Activated naive CD4-positive, alpha-beta T cell treated with anti-CD3 and anti-CD28 coated beads for 36 hours (primary cell): ENCODE data around the gene LRRC63. TPM values are rescaled to one million over a fixed set of nuclear protein-coding genes. Genes with fewer than 3 reads are reported as not detected.
"Not testable (repeated sequence)": the region's sequence is repeated elsewhere in the genome, so short reads cannot be mapped to it uniquely, and the experiment has no call there.

Experiments
- CTCF ChIA-PET: fragments of 350-600 bp; sonication (Branson Sonifier 250); formaldehyde crosslinking; loops from one replicate; lab custom pipeline; 2021; ENCODE audit warnings: antibody characterized with exemption; lab: Charles Lee
- DNase-seq: peaks from one replicate; pipeline ENCODE4 v3.0.0-alpha.2; 2020
- H3K27ac Mint-ChIP-seq: one replicate; pipeline ENCODE4 v1.8.0; 2021; ENCODE audit warnings: mild to moderate bottlenecking, mixed read lengths
- H3K27me3 Mint-ChIP-seq: one replicate; pipeline ENCODE4 v1.8.0; 2021; ENCODE audit warnings: low read depth, mixed read lengths
- H3K36me3 Mint-ChIP-seq: one replicate; pipeline ENCODE4 v1.8.0; 2021; ENCODE audit warnings: low read depth, mixed read lengths
- H3K4me1 Mint-ChIP-seq: one replicate; pipeline ENCODE4 v1.8.0; 2021; ENCODE audit warnings: low read depth, mixed read lengths
- H3K4me3 Mint-ChIP-seq: one replicate; pipeline ENCODE4 v1.8.0; 2021; ENCODE audit warnings: mild to moderate bottlenecking, moderate library complexity, mixed read lengths
- H3K9me3 Mint-ChIP-seq: one replicate; pipeline ENCODE4 v1.8.0; 2021; ENCODE audit warnings: mixed read lengths
- intact Hi-C: fragments of 100-400 bp; cut with micrococcal nuclease; formaldehyde crosslinking; loops from one replicate; pipeline ENCODE4 v1.15.1; 2023
- total RNA-seq, 2 experiments: library from RNA; stranded (reverse); gene quantifications; one replicate each; pipeline ENCODE4 v1.2.3, GENCODE V29; 2021

The LRRC63 gene
- total RNA-seq, 2 experiments from 2014 or later: 0.24 to 0.32 TPM

DNA sequence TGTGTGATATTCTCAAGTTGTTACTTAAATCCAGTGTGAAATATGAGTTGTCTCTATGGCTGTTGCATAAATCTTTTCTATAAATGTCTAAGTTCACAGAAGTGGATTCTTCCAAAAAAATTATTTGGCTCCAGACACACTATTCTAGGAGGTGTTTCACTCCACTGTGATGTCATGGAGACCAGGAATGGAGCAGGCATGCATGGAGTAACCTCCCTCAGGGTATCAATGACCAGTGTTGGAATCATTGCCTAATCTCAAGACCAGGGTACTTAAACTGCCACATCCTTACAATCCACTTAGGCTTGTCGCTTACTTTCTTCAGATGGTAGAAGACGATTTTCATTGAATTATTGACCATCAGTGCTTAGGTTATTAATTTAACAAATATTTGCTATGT, 55.4 kb downstream of the LRRC63 start:
- no peak overlapping the region for H3K27ac Mint-ChIP-seq
- H3K4me3 Mint-ChIP-seq: no peak overlapping the region
- DNase-seq: no peak
- no peaks in the 10 kb centered on the region for H3K4me1 Mint-ChIP-seq
- intact Hi-C loops: no loop called here
- H3K36me3 Mint-ChIP-seq: no peaks in the 10 kb centered on the region
- H3K9me3 Mint-ChIP-seq: no peaks in the 10 kb centered on the region
- CTCF ChIA-PET: no interaction called here
- peaks cover 1% of the 10 kb centered on the region for H3K27me3 Mint-ChIP-seq

DNA sequence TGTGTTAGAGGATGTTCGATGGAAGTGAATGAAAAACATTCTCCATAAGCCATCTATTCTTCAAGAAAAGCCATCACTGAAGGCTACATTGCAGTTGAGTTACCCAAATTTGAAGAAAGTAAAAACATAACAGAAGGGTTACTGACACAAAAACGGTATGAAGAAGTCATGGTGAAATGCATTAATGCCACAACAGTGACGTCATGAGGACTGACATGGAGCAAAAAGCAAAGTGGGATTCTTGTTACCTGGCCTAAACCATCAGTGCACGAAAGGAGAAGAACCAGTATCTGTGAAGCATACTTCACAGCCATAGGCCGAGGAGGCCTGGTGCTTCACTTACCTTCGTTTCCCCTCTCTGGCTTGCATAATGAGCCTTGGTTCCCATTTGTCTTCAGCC, 58.7 kb downstream of the LRRC63 start:
- no peaks in the 10 kb centered on the region for H3K27me3 Mint-ChIP-seq
- intact Hi-C loops: no loop called here
- no peak overlapping the region for H3K27ac Mint-ChIP-seq
- no peaks in the 10 kb centered on the region for H3K9me3 Mint-ChIP-seq
- no peak for DNase-seq
- no peaks in the 10 kb centered on the region for H3K36me3 Mint-ChIP-seq
- H3K4me3 Mint-ChIP-seq: no peak overlapping the region
- H3K4me1 Mint-ChIP-seq: no peaks in the 10 kb centered on the region
- CTCF ChIA-PET: no interaction called here

DNA sequence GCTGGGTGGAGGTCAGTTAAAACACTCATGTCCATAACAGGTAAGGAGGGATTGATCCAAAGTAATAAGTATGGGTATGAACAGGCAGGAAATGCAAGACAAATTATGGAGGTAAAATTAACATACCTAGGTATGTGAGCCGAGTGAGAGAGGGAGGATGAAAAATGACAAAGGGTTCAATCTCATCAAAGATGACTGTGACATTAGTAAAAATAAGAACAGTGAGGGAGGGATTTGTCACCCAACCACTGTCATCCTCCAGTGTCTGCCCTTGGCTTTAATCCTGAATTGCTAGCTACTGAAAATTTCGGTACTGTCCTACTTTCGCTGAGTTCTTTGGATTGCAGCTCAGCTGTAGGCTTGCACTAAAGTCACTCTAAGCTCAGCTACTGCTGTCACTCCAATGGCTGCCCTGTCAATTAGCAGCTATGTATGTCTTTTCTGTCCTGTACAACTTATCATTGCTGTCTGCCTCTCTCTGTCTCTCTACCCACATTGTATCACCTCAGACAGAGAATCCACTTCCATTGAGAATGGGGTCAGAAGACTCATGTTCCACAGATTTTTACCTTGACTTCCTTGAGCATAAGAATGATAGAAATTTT, 62.5 kb downstream of the LRRC63 start:
- Mint-ChIP-seq H3K4me1 (no peaks in the 10 kb centered on the region), H3K27me3 (no peaks in the 10 kb centered on the region), H3K9me3 (no peaks in the 10 kb centered on the region), H3K27ac (no peak overlapping the region), H3K4me3 (no peak overlapping the region), H3K36me3 (no peaks in the 10 kb centered on the region)
- CTCF ChIA-PET: interaction anchor here (0.8 to 2.1 kb wide), 3 partner anchors 16 to 122 kb away, joined by 3 to 4 read pairs (median 3); no protein-coding TSS in a partner anchor
- intact Hi-C loops: no loop called here
- no peak for DNase-seq

DNA sequence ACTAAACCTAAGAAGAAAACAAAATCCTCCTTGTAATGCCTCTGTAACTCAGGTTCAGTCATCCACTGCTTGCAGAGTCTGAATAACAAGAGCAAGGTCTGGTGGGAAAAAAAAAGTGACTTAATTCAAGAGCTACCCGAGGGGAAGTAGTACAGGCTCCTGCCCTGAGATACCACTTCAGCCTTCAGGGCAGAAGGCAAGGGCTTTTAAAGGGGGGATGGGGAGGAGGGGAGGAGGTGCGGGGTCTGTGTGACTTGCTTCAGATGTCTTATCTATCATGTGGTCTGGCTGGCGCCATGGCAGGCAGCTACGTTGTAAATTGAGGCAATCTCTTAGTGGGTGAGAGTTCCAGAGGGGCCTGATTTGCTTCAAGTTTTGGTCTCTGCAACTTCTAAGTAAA, 66.7 kb downstream of the LRRC63 start:
- Mint-ChIP-seq H3K4me3 (no peak overlapping the region), H3K4me1 (no peaks in the 10 kb centered on the region), H3K27ac (no peak overlapping the region), H3K27me3 (no peaks in the 10 kb centered on the region), H3K36me3 (no peaks in the 10 kb centered on the region), H3K9me3 (no peaks in the 10 kb centered on the region)
- intact Hi-C loops: no loop called here
- CTCF ChIA-PET: interaction anchor here (0.6 to 1.2 kb wide), 2 partner anchors 35 to 43 kb away, joined by 3 read pairs; no protein-coding TSS in a partner anchor
- no peak for DNase-seq

DNA sequence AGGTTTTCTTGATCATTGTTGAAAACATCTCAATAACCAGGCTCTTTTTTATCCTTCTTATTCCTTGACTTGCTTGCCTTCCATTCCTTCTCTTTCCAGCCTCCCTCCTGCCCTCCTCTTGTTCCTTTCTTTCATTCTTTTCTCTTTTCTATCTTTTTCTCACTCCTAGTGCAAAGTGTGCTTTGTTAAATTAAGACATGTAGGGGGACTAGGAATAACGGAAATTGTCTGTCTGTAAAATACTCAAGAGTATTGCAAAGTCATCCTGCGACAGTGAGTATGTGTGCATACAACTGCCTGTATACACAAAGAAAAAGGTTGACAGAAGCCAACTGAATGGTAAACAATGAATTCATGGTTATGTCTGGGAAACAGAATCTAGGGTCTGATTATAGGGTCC, 70.1 kb downstream of the LRRC63 start:
- no peaks in the 10 kb centered on the region for H3K27me3 Mint-ChIP-seq
- no peaks in the 10 kb centered on the region for H3K4me1 Mint-ChIP-seq
- H3K36me3 Mint-ChIP-seq: no peaks in the 10 kb centered on the region
- H3K27ac Mint-ChIP-seq: no peak overlapping the region
- intact Hi-C loops: no loop called here
- H3K4me3 Mint-ChIP-seq: no peak overlapping the region
- DNase-seq: no peak
- CTCF ChIA-PET: interaction anchor here (1.3 kb wide), 1 partner anchor 40 kb away, joined by 5 read pairs; no protein-coding TSS in a partner anchor
- no peaks in the 10 kb centered on the region for H3K9me3 Mint-ChIP-seq

DNA sequence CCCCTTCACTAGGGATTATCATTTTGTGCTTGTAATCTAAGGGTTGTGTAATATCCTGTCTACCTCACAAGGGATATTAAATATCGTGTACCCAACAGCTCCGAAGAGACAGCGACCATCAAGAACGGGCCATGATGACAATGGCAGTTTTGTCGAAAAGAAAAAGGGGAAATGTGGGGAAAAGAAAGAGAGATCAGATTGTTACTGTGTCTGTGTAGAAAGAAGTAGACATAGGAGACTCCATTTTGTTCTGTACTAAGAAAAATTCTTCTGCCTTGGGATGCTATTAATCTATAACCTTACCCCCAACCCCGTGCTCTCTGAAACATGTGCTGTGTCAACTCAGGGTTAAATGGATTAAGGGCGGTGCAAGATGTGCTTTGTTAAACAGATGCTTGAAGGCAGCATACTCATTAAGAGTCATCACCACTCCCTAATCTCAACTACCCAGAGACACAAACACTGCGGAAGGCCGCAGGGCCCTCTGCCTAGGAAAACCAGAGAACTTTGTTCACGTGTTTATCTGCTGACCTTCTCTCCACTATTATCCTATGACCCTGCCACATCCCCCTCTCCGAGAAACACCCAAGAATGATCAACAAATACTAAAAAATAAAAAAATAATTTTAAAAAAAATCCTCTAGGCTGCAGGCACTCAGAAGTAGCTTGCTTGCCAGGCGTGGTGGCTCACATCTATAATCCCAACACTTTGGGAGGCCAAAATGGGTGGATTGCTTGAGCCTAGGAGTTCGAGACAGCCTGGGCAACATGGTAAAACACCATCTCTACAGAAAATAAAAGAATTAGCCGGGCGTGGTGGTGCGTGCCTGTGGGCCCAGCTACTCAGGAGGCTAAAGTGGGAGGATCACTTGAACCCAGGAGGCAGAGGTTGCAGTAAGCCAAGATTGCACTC, 72.4 kb downstream of the LRRC63 start:
- CTCF ChIA-PET: interaction anchor here (1.4 kb wide), 1 partner anchor 11 kb away, joined by 4 read pairs; no protein-coding TSS in a partner anchor
- H3K27me3 Mint-ChIP-seq, DNase-seq, H3K36me3 Mint-ChIP-seq, H3K4me3 Mint-ChIP-seq, intact Hi-C loops, H3K27ac Mint-ChIP-seq, H3K9me3 Mint-ChIP-seq, H3K4me1 Mint-ChIP-seq: not testable (repeated sequence)

DNA sequence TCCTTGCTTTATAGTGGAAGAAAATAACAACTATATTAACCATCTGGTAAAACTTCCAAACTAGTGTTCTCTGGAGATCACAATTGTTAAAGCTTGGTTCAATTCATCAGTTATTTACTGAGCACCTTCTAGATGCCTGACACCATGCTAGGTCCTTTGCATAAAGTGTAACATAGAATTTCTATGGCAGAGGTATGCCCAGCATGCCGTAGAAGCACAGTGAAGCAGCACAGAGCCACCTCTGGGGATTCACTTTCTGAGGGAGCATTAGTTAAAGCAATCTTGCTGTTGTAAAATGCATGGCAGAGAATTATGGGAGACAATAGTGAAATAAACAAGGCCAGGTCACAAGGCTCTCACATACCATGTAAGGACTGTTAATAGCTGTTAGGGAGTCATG, 75.2 kb downstream of the LRRC63 start:
- no peak overlapping the region for H3K4me3 Mint-ChIP-seq
- no peaks in the 10 kb centered on the region for H3K9me3 Mint-ChIP-seq
- no peak for DNase-seq
- peaks cover 13% of the 10 kb centered on the region for H3K4me1 Mint-ChIP-seq
- H3K27me3 Mint-ChIP-seq: no peaks in the 10 kb centered on the region
- no peak overlapping the region for H3K27ac Mint-ChIP-seq
- H3K36me3 Mint-ChIP-seq: no peaks in the 10 kb centered on the region
- CTCF ChIA-PET: interaction anchor here (1.2 kb wide), 1 partner anchor 13 kb away, joined by 3 read pairs; no protein-coding TSS in a partner anchor
- intact Hi-C loops: no loop called here

DNA sequence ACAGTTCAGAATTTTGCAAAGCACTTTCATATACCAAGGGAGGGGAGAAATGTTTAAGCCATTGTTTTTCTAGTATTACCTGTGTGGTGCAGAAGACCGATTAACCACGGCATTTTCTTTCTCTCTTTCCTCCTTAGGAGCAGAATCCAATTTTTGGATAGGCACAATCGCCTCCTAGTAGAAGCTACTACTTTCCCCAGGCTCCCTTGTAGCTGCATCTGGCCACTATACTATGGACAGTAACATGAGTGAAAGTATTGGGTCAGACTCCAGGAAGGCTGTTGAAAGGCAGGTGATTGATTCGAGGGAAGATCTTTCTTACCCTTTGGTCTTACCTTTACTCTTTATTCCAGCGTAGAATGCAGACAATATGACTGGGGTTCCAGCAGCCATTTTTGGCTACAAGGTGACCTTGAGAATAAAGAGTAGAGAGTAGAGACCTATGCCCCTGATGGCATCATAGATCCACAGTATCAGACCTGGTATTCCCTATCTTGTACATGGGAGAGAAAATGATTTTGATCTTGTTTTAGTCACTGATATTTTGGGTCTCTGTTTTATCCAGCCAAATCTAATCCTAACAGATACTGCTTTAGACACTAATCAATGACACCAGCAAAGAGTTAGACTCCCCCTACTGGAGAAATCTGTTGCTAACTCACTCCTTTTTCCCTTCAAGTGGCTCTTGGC, 77.0 kb downstream of the LRRC63 start:
- CTCF ChIA-PET: interaction anchor here (0.7 to 3.7 kb wide), 14 partner anchors 9 to 247 kb away, joined by 3 to 19 read pairs (median 4); no protein-coding TSS in a partner anchor
- Mint-ChIP-seq H3K4me1 (peaks cover 17% of the 10 kb centered on the region), H3K36me3 (no peaks in the 10 kb centered on the region), H3K27ac (no peak overlapping the region), H3K27me3 (no peaks in the 10 kb centered on the region), H3K4me3 (no peak overlapping the region), H3K9me3 (no peaks in the 10 kb centered on the region)
- DNase-seq: no peak
- intact Hi-C loops: loop anchor here (1.0 to 2.0 kb wide), 7 partner anchors 33 to 665 kb away; partner anchors contain the start of gene LRRC63

DNA sequence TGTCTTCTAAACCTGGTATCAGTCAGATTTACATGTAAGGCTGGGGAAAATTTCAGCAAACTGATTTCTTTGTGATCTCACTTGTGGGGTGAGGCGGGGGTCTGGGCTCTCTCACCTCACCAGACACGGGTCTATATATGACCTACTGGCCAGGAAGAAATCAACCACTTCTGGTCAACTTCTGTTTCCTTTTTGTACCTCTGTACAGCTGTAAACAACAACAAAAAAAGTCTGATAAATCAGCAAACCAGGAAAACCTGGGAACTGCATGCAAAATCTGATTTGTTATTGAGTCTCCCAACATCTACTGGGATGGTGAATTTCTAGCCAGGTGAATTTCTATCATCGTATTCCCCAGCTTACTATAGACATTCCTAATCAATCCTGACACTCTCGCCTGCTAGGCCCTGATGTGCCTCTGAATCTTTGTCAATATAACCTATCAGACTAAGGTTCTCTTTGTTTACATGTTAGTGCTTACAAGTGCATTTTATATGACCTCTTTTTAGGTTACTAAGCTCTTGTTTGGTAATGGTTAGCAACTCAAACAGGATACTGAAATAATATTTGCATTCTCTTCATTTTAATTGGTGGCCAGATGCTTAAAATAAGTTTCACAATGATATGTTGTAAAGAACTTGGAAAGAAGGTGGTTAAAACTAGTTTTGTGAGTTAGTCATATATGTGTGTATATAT, 77.7 kb downstream of the LRRC63 start:
- Mint-ChIP-seq H3K4me3 (no peak overlapping the region), H3K27ac (no peak overlapping the region)
- intact Hi-C loops: loop anchor here (1.0 to 2.0 kb wide), 6 partner anchors 32 to 666 kb away; partner anchors contain the start of gene LRRC63

DNA sequence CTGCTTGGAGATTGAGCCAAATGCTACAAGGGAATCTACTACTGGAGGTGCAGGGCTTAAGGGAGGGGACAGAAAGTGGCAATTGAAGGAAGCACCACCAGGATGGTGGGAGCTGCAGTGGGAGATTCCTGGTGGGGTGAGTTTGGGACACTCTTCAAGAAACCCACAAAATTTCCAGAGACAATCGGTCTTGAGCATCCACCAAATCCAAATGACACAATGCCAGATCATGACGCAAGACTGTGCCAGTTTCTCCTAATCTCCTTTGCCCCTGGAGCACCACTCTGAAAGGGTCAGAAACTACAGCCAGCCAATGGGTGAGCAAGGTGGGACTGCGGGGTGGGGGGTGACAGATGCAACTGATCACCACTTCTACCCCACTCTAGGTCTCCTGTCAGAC, 78.7 kb downstream of the LRRC63 start:
- CTCF ChIA-PET: interaction anchor here (0.6 to 3.7 kb wide), 7 partner anchors 11 to 141 kb away, joined by 3 to 19 read pairs (median 4); no protein-coding TSS in a partner anchor
- no peaks in the 10 kb centered on the region for H3K27me3 Mint-ChIP-seq
- no peak overlapping the region for H3K27ac Mint-ChIP-seq
- no peak overlapping the region for H3K4me3 Mint-ChIP-seq
- intact Hi-C loops: loop anchor here (10.0 kb wide), 1 partner anchor 926 kb away; no protein-coding TSS in a partner anchor
- no peaks in the 10 kb centered on the region for H3K9me3 Mint-ChIP-seq
- H3K4me1 Mint-ChIP-seq: peaks cover 29% of the 10 kb centered on the region
- H3K36me3 Mint-ChIP-seq: no peaks in the 10 kb centered on the region
- DNase-seq: no peak

More for the DNA sequence above, 77.7 kb downstream of the LRRC63 start:
- H3K4me1 Mint-ChIP-seq: peaks cover 20% of the 10 kb centered on the region
- no peaks in the 10 kb centered on the region for H3K27me3 Mint-ChIP-seq
- DNase-seq: no peak
- H3K9me3 Mint-ChIP-seq: no peaks in the 10 kb centered on the region
- H3K36me3 Mint-ChIP-seq: no peaks in the 10 kb centered on the region
- CTCF ChIA-PET: interaction anchor here (0.7 to 3.7 kb wide), 14 partner anchors 9 to 206 kb away, joined by 3 to 19 read pairs (median 4); no protein-coding TSS in a partner anchor

DNA sequence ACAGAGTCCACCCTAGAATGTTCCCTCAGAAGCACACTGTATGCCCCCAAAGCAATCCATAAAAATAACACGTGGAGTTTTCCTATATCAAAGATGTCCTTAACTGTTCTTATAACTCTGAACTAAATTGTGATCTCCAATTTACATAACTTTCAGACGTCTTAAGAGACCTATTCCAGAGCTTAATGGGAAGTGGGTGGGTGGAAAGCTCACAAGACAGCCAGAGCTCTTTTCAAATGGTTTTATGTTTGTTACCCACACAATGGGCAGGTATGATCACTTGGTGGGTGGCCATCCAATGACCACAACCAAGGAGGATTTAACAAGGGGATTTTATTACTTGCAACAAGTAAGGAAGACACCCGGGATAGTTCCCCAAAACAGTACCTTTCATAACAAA, 81.7 kb downstream of the LRRC63 start:
- no peak overlapping the region for H3K27ac Mint-ChIP-seq

More for the DNA sequence above, 81.7 kb downstream of the LRRC63 start:
- no peaks in the 10 kb centered on the region for H3K27me3 Mint-ChIP-seq
- CTCF ChIA-PET: interaction anchor here (1.0 to 1.9 kb wide), 2 partner anchors 11 to 28 kb away, joined by 4 to 5 read pairs; no protein-coding TSS in a partner anchor
- no peak for DNase-seq
- intact Hi-C loops: loop anchor here (10.0 kb wide), 1 partner anchor 929 kb away; no protein-coding TSS in a partner anchor
- H3K4me3 Mint-ChIP-seq: no peak overlapping the region
- no peaks in the 10 kb centered on the region for H3K36me3 Mint-ChIP-seq
- peaks cover 59% of the 10 kb centered on the region for H3K4me1 Mint-ChIP-seq
- H3K9me3 Mint-ChIP-seq: no peaks in the 10 kb centered on the region
